ENCODE results near the gene PTER.

PTER gene

GRCh38 chr10:16477757-16478156, 40.9 kb downstream of the PTER start:
- DNase-seq: no peak

- DNase-seq: no peak
Measured at GRCh38 chr10:16478801-16479200, 42.0 kb downstream of the PTER start.

- DNase-seq: no peak
Measured at GRCh38 chr10:16481052-16481728, 44.4 kb downstream of the PTER start.

GRCh38 chr10:16483241-16483917, 46.6 kb downstream of the PTER start:
- no peak for DNase-seq

- no peak for DNase-seq
Measured at GRCh38 chr10:16490511-16490910, 53.7 kb downstream of the PTER start.

GRCh38 chr10:16491933-16492332, 55.1 kb downstream of the PTER start:
- peak; percentile 34 for DNase-seq

GRCh38 chr10:16493884-16494536, 57.2 kb downstream of the PTER start:
- no peak for DNase-seq

- DNase-seq: no peak
Measured at GRCh38 chr10:16497911-16498310, 61.1 kb downstream of the PTER start.

- no peak for DNase-seq
Measured at GRCh38 chr10:16505161-16505560, 68.4 kb downstream of the PTER start.

- DNase-seq: no peak
Measured at GRCh38 chr10:16509996-16510395, 73.2 kb downstream of the PTER start.

- DNase-seq: no peak
Measured at GRCh38 chr10:16510843-16511242, 74.0 kb downstream of the PTER start.

- DNase-seq: no peak
Measured at GRCh38 chr10:16518822-16519221, 82.0 kb downstream of the PTER start.

- no peak for DNase-seq
Measured at GRCh38 chr10:16519250-16519907, 82.6 kb downstream of the PTER start.

GRCh38 chr10:16519908-16520861, 83.4 kb downstream of the PTER start:
- peak; percentile 20 for DNase-seq

- peak; percentile 44 for DNase-seq
Measured at GRCh38 chr10:16520900-16521299, 84.1 kb downstream of the PTER start.

- DNase-seq: peak; percentile 44
Measured at GRCh38 chr10:16521311-16522016, 84.7 kb downstream of the PTER start, which contains the start of gene C1QL3. Gene C1QL3, minus strand, starts transcription at chr10:16521879. Its CDS starts 814 bp downstream, at chr10:16521065.

- DNase-seq: no peak
Measured at GRCh38 chr10:16527452-16527851, 90.6 kb downstream of the PTER start.

GRCh38 chr10:16529853-16530252, 93.0 kb downstream of the PTER start:
- no peak for DNase-seq

- DNase-seq: no peak
Measured at GRCh38 chr10:16536155-16536554, 99.3 kb downstream of the PTER start.

GRCh38 chr10:16544099-16544498, 107.3 kb downstream of the PTER start:
- DNase-seq: no peak

- no peak for DNase-seq
Measured at GRCh38 chr10:16544591-16544990, 107.8 kb downstream of the PTER start.

Measured in NCI-H345 (cell line).